ENCODE measurements around the gene JUNB. TPM values are rescaled to one million over a fixed set of nuclear protein-coding genes. Genes with fewer than 3 reads are reported as not detected.
A peak's percentile ranks its signal among the peaks of the same experiment; 100 is the strongest.

Gene JUNB
- total RNA-seq, 1 donor from 2014 or later: 1.5 TPM

DNA sequence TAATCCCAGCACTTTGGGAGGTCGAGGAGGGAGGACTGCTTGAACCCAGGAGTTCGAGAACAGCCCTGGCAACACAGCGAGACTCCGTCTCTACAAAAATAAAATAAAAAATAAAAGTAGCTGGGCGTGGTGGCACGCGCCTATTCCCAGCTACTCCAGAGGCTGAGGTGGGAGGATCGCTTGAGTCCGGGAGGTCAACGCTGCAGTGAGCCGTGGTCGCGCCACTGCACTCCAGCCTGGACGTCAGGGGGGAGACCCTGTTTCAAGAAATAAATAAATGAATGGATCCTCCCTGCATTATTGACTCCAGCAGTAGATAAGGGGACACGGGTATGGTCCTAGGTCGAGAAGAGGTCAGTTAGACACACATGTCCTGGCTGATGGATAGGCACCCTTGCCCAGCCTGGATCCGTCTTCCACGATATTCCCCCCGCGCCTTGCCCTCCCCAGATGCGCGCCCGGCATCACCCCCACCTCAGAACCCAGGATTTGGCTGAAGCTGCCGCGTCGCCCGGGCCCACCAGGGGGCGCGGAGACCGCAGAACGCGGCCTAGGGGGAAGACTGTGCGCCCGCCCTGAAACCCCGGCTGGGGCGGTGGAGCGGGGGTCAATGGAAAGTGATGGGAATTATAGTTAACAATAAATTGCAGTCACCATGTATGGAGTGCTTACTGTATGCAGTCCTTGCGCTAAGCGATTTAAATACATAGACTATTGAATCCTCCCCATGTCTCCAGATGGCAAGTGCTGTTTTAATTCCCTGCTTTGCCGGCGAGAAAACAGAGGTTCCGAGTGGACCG, 13.9 kb upstream of the JUNB start:
- peaks cover 16% of the 10 kb centered on the region for H3K27me3 Mint-ChIP-seq (ENCODE audit: insufficient read depth, low read depth)
- peak overlapping the region; percentile 84 for H3K4me3 Mint-ChIP-seq
- H3K4me2 ChIP-seq: peak overlapping the region; percentile 91
- H3K27me3 ChIP-seq: peaks cover 10% of the 10 kb centered on the region
- H3K4me1 ChIP-seq: peaks cover 22% of the 10 kb centered on the region
- H3K79me2 ChIP-seq (ENCODE audit: low read depth): no peaks in the 10 kb centered on the region
- TF ChIP-seq EZH2phosphoT487 (IDR thresholded peaks at IDR 0.05): no peak
- TF ChIP-seq EZH2 (IDR thresholded peaks at IDR 0.05): peak; percentile 9
- TF ChIP-seq, protein P1, sequence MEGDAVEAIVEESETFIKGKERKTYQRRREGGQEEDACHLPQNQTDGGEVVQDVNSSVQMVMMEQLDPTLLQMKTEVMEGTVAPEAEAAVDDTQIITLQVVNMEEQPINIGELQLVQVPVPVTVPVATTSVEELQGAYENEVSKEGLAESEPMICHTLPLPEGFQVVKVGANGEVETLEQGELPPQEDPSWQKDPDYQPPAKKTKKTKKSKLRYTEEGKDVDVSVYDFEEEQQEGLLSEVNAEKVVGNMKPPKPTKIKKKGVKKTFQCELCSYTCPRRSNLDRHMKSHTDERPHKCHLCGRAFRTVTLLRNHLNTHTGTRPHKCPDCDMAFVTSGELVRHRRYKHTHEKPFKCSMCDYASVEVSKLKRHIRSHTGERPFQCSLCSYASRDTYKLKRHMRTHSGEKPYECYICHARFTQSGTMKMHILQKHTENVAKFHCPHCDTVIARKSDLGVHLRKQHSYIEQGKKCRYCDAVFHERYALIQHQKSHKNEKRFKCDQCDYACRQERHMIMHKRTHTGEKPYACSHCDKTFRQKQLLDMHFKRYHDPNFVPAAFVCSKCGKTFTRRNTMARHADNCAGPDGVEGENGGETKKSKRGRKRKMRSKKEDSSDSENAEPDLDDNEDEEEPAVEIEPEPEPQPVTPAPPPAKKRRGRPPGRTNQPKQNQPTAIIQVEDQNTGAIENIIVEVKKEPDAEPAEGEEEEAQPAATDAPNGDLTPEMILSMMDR (IDR thresholded peaks at IDR 0.05): peak; percentile 98
- H3K27ac ChIP-seq: no peak overlapping the region
- H3F3A ChIP-seq (ENCODE audit: low read depth): peaks cover 52% of the 10 kb centered on the region
- H3K9me3 Mint-ChIP-seq: peaks cover 2% of the 10 kb centered on the region
- peak overlapping the region; percentile 60 for H3K4me3 ChIP-seq
- no peaks in the 10 kb centered on the region for H3K9me3 ChIP-seq (ENCODE audit: low read depth)
- no peak overlapping the region for H3K9ac ChIP-seq
- peak; percentile 89 for DNase-seq (ENCODE audit: low spot score)
- H2AFZ ChIP-seq (replicated peaks): peak overlapping the region; percentile 27
- no peaks in the 10 kb centered on the region for H4K20me1 ChIP-seq (ENCODE audit: low read depth)
- no peak overlapping the region for H3K27ac Mint-ChIP-seq
- peaks cover 33% of the 10 kb centered on the region for H3K4me1 Mint-ChIP-seq
- peaks cover 4% of the 10 kb centered on the region for H3K36me3 Mint-ChIP-seq
- no peaks in the 10 kb centered on the region for H3K36me3 ChIP-seq

DNA sequence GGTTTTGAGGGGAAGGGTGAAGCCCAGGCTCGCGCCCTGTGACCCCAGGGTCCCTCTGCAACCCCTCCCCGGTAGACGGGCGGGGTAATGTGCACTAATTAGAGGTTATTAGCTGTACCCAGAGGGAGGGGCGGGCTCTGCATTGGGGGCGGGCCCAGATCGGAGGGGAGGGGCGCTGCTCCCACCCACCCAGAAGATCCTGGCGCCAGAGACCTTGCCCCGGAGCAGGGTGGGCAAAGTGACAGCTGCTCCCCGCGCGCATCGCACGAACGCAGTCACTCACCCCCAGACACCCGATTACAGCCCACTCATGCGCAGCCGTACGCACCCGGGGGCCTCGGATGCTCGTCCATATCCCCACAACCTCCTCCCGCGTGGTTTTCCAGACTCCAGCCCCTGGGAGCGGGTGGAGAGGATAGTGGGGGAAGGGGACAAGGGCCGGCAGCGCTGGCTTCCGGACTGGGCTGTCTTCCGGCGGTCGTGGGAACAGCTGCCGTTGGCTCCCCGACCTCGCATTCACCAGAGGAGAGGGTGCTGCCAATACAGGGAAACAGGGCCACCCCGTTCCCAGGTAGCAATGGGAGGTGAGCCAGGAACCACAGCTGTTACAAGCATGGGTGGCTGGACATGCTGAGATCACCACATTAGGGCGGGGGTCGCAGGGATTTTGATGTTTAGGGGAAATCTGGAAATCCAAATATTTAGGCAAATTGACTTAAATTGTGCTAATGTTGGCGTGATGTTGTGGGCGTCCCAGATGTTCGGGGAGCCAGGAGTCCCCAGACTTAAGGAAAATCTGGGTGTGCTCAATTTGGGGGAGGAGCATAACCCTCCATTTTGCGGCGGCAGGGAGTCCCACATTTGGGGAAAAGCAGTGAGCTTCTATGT, 13.0 kb upstream of the JUNB start:
- Mint-ChIP-seq H3K36me3 (peaks cover 4% of the 10 kb centered on the region), H3K4me1 (peaks cover 33% of the 10 kb centered on the region), H3K4me3 (peak overlapping the region; percentile 84), H3K27ac (peak overlapping the region; percentile 79), H3K9me3 (peaks cover 2% of the 10 kb centered on the region), H3K27me3 (ENCODE audit: insufficient read depth, low read depth) (peaks cover 16% of the 10 kb centered on the region)
- Histone ChIP-seq H3K27me3 (peaks cover 10% of the 10 kb centered on the region), H3K79me2 (ENCODE audit: low read depth) (no peaks in the 10 kb centered on the region), H3K4me3 (peak overlapping the region; percentile 60), H3K9ac (no peak overlapping the region), H3K27ac (no peak overlapping the region), H2AFZ (replicated peaks) (peak overlapping the region; percentile 52), H3K4me2 (peak overlapping the region; percentile 91), H3K9me3 (ENCODE audit: low read depth) (no peaks in the 10 kb centered on the region), H3F3A (ENCODE audit: low read depth) (peaks cover 59% of the 10 kb centered on the region), H4K20me1 (ENCODE audit: low read depth) (no peaks in the 10 kb centered on the region), H3K4me1 (peaks cover 29% of the 10 kb centered on the region), H3K36me3 (no peaks in the 10 kb centered on the region)
- DNase-seq (ENCODE audit: low spot score): peak; percentile 56
- TF ChIP-seq, protein P1 (IDR thresholded peaks at IDR 0.05): no peak
- TF ChIP-seq EZH2phosphoT487 (IDR thresholded peaks at IDR 0.05) (no peak), EZH2 (IDR thresholded peaks at IDR 0.05) (peak; percentile 15)

DNA sequence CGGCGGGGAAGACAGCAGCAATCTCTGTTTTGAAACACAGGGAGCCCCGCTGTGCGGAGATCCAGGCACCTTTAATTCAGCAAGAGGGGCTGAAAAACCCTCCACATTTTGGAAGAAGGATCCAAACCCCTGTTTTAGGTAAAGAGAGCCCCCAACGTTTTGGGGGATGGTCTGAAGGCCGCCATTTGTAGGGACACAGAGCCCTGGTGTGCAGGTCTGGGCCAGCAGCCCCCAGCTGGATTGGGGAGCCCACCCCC, 12.5 kb upstream of the JUNB start:
- Histone ChIP-seq H3K4me2 (peak overlapping the region; percentile 91), H3K9me3 (ENCODE audit: low read depth) (no peaks in the 10 kb centered on the region), H3K4me3 (peak overlapping the region; percentile 60), H3K36me3 (no peaks in the 10 kb centered on the region), H3K4me1 (peaks cover 35% of the 10 kb centered on the region), H3K79me2 (ENCODE audit: low read depth) (no peaks in the 10 kb centered on the region), H3K9ac (no peak overlapping the region), H3F3A (ENCODE audit: low read depth) (peaks cover 59% of the 10 kb centered on the region), H4K20me1 (ENCODE audit: low read depth) (no peaks in the 10 kb centered on the region), H3K27me3 (peaks cover 10% of the 10 kb centered on the region), H2AFZ (replicated peaks) (peak overlapping the region; percentile 52), H3K27ac (no peak overlapping the region)
- no peak for DNase-seq (ENCODE audit: low spot score)
- H3K27me3 Mint-ChIP-seq (ENCODE audit: insufficient read depth, low read depth): peaks cover 16% of the 10 kb centered on the region
- H3K4me1 Mint-ChIP-seq: peaks cover 38% of the 10 kb centered on the region
- H3K36me3 Mint-ChIP-seq: peaks cover 4% of the 10 kb centered on the region
- TF ChIP-seq EZH2phosphoT487 (IDR thresholded peaks at IDR 0.05): no peak
- TF ChIP-seq, protein P1 (IDR thresholded peaks at IDR 0.05): no peak
- TF ChIP-seq EZH2 (IDR thresholded peaks at IDR 0.05): no peak
- H3K27ac Mint-ChIP-seq: no peak overlapping the region
- peaks cover 2% of the 10 kb centered on the region for H3K9me3 Mint-ChIP-seq
- H3K4me3 Mint-ChIP-seq: peak overlapping the region; percentile 84

Measured in neural progenitor cell (in vitro differentiated cells).